Stimulated activated CD4-positive, alpha-beta T cell treated with anti-CD3 and anti-CD28 coated beads, Interleukin-12 subunit alpha, Interleukin-12 subunit beta, amount 100 ng/mL, for 48 hours (primary cell): Measurements from ENCODE around the gene LCMT1.
"Not testable (repeated sequence)": the region's sequence is repeated elsewhere in the genome, so short reads cannot be mapped to it uniquely, and the experiment has no call there.

Source experiments
- DNase-seq, 3 donors: peaks; one replicate each; pipeline ENCODE4 v3.0.0-alpha.2; 2020; ENCODE audit warnings: low read depth in 2 of 3, low spot score in 1 of 3

LCMT1 gene

DNA sequence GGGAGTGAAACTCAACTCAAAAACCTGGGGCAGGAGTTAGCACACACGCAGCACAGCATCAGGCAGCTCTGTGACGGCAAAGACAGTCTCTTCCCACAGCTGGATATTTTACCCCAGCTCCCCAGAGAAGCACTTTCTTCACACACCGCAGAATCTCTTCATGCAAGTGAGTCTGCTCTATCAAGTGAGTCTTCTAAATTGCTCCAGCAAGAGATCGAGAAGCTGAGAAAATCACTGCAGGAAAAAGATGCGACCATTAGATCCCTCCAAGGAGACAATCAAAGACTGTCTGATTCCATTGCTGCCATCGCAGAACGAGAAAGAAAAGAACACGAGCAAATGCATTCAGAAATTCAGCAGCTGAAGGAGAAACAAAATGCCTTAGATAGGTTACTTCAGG, 16.9 kb upstream of the LCMT1 start:
- no peak for DNase-seq

DNA sequence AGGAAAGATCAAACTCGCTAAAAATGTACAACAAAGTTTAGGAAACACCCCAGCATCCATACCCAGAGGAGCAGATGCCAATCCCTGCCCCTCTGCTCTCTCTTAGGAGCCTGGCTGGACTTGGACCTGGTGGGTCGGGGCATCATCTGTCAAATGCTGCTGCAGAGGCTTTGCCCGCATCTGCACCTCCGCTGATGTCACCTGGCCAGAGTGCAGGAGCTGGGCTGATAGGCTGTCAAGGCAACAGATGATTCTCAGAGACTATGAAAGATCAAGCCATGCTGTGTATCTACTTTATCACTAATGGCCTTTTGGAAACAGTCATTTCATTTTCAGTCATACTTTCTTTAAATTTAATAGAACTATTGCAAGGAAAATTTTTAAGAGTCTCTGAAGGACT, 15.9 kb upstream of the LCMT1 start:
- no peak for DNase-seq

DNA sequence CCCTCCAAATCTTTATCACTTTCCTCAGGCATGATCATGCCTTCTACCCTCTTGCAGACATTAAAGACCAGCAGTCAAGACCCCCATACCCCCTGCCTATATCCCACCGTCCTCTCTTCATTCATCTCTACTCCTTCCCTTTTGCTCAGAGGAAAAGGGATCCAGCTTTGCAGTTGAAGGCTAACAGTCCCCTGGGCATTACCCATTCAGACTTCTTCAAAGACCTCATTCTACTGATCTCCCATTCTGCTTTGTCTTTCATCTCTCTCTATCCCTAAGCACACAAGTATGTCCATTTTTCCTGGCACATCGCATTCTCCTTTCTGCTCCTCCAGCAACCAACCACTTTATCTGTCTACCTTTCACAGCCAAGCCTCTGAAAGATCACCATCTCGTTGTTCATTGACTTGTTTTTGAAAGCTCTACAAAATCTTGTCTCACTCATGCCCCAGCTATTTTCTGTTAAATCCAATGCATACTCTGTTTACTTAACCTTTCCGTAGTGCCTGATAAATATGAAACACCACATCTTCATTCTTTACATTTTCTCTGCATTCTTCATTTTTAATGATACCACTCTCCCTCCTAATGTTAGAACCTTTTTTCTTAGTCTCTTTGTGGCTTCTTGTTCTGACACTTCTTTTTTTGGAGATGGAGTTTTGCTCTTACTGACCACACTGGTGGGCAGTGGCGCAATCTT, 14.1 kb upstream of the LCMT1 start:
- DNase-seq = no peak

DNA sequence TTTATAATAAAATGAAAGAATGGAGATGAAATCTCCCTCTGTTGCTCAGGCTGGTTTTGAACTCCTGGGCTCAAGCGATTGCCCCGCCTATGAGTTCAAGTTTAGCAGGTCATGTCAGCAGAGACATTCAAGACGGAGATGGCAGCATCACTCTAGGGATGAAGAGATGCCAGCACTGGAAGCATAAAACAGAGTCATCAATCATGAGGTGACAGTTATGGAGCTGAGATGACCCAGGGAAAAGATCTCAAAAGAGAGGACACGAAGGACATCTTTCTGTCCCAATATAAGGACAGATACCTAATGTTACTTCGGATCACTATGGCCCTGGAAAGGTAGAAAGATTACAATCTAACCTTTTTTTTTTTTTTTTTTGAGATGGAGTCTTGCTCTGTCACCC, 11.0 kb upstream of the LCMT1 start:
- no peak for DNase-seq

DNA sequence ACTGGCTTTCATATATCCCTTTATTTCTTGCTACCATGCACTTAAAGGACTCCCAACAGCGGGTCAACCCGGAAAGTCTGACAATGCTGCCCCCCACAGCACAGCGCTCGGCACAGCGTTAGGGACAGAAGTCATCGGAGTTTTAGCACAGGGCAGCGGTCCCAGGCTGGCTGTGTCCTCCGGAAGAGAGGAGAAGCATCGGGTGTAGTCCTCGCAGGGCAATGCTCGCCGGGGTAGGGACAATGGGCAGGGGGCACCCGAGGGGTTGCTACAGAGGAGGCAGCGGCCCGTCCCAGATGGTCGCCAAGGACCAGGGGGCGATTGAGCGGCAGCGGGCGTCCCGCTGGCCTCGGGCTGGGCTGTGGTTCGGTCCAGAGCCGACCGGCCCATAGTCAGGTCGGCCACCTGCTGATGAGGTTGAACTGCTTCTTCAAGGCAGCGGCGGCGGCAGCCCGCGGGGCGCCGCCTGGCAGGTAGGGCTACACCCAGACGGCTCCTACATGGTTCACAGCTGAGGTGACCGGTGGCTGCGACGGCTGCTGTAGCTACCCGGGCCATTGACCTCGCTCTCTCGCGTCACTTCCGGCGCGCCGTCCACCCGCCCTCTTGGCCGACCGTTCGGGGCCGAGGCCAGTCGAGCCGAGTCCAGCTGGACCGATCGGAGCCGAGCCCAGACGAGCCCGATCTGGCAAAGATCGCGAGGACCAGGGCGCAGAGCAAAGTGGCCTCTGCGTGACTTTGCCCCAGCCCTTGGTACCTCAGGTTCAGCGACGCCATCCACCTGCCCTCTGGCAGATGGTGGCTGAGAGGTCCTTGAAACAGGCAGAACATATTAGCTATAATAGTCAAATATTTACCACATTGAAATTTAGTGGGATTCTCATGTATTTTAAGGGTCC, 4.7 kb upstream of the LCMT1 start:
- peak; percentile 75 to 81 (median 80) for DNase-seq

DNA sequence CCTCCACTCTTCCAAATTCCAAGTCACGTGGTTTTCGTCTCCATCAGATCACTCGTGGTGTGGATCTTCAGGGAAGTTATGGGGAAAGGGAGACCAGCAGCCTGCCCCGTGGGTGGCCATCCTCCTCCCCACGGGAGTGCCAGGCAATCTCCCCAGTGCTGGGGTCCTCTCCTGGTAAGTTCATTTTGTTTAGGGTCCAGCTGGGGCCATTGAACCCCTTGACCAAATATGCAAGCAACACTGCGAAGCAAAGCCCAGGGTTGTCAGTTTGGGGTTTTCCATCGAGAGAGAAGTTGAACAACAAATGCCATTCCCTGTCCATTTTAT, 4.1 kb upstream of the LCMT1 start:
- DNase-seq = no peak

DNA sequence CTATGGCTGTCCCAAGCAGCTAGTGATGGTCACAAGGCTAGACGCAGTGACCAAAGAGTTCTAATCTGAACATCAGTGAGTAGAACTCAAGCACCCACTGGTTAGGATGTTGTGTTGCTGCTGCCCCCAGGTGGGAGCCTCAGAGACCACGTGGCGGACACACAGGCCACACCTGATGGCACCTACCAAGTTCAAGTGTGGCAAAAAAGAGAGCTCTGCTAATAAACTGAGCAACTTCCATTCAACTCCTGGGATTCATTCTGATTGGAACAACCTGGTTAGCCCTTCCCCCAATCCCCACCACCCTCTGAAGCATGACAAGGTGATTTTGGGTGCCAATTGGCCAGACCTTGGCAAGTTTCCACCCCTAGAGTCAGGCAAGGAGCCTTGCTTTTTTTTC, 3.5 kb upstream of the LCMT1 start:
- peak in 1 of 3 donors; percentile 17 for DNase-seq

DNA sequence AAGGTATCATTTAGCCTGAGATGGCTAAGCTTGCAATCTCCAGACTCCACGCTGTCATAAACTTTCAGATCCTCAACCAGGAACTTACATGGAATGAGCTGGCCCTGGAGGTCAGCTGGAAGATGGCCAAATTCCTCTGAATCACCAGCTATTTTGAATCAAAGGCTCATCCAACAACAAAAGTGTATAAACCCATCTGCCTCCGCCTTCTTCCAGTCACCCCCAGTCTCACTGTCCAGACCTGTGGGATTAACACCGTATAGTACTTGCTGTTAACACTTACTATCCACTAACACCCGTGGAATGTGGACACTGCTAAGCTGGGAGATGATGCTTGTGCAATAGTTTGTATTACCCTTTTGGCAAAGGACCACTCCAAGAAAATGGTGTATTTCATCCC, 1.9 kb upstream of the LCMT1 start:
- DNase-seq = no peak

DNA sequence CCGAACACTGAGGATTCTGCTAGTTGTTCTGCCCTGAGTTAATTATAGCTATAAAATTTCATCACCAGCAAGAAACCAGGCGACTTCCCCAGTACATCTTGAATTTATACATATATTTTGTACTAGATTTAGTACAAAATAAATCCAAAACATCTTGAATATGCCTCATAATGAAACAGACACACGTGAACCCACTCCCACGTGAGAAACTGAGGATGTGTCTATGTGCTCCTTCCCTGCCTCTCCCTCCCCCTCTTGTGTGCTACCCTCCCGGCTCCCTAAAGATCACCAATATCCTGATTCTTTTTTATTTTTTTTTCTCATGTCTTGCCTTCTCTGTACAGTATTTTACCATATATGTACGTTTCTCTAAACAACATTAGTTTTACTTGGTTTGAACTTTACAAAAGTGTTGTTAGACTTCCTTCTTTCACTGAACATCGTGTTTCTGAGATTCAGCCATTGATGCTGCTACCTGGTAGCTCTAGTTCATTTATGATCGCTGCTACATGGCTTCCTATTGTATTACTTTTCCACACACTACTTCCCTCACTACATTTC, 1.1 kb upstream of the LCMT1 start:
- peak; percentile 31 to 43 (median 39) for DNase-seq

DNA sequence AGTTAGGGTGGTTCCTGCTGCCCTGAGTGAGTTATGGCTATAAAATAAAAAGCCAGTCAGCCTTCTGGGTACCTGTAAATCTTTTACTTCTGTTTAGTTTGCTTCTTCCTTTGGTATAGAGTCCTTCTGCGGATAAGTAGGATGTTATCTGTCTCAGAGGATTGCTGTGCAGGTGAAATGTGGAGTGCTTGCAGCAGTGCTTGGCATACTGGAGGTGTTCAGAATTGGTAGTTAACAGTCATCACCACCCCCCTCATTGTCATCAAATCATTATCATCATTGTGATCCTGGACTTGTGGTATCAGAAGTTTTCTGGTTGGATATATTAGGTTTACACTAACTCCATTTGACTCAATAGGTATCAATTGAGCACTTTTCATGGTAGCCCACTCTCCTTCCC, 2.6 kb downstream of the LCMT1 start:
- no peak for DNase-seq

DNA sequence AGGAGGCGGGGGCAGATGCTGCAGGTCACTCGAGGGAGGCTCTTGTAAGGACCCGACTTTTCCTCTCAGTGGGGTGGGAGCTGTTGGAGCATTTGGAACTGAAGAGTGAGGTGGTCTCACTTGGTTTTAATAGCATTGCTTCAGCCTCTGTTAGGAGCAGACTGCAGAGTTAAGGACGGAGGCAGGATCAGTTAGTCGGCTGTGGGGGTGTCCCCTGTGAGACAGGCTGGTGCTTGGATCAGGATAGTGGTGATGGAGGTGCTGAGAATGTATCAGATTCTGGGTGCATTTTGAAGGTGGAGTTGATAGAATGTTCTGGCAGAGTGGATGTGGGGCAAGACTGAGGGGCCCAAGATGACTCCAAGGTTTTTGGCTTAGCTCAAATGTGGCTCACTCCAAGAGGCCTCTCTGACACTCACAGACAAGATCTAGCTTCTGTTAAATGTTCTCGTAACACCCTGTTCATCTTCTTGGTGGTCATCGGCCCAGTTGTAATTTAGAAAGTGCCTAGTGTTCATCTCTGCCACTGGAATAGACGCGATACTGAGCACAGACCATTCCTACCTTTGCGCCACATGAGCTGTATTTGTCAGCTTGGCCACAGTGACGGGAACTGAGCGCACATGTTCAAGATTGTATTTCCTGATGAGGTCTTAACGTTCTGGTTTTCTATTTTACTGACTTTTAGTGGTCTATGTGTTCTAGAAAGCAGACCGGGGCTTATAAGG, 7.5 kb downstream of the LCMT1 start:
- no peak for DNase-seq

DNA sequence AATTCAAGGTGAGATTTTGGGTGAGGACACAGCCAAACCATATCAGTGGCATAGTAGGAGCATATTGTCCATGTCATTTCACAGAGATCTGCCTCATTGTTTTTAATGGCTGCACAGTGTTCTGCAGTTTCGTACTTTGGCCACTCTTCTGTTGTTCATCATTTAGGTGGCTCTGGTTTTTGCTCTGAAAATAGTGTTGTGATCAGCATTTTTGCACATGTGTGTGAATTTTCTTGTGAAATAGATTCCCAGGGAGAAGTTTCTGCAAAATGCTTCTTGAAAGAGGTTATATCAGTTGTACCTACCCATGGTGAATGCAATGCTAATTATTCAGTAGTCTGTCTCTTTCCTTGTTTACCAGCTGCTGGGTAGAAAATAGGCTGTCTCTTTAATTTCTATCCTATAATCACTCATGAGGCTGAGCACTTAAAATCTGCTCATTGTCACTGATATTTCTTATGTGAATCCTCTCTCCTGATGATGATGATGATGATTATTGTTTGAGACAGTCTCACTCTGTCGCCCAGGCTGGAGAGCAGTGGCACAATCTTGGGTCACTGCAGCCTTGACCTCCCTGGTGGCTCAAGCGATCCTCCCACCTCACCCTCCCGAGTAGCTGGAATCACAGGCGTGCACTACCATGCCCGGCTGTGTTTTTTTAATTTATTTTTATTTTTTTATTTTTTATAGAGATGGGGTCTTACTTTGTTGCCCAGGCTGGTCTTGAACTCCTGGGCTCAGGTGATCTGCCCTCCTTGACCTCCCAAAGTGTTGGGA, 10.5 kb downstream of the LCMT1 start:
- DNase-seq = no peak

DNA sequence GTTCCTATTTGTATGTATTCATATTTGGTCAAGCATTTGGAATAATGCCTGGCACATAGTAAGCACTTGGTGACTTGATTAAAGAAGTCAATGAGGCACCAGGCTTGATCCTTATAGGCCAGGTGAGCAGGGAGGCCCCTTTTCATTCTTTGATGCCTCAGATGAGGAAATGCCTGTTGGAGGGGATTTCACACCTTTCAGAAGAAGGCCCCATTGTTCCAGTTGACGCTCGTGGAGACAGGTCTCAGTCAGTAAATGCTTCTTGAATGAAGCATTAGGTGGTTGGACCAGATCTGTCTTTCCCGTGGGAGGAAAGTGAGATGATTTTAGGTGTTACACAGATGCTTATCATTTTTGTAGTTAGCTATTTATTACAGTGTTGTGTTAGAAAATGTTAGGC, 13.0 kb downstream of the LCMT1 start:
- DNase-seq = no peak

DNA sequence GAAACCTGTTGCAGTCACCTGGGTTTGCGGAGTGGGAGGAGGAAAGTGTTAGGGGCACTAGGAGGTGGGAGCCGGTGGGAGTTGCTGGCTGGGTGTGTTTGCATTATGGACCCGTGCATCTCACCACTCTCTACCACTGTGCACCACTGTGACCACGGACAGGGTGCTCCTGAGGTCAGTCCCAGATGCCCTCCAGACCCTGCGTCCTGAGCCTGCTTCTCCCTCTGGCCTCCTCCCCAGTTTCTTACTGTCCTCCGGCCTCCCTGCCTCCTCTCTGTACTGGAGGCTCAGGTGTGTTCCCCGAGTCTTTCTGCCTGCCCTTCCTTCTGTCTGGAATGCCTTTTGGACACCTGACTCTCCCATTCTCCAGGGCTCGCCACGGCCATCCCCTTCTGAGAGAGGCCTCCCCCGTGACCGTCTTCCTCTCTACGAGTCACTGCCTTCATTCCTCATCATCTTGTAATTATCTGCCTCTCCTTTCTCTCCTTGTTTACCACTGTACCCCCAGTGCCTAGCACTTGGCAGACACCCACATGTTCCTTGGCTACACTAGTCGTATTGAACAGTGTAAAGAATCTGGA, 14.6 kb downstream of the LCMT1 start:
- not testable (repeated sequence) for DNase-seq

DNA sequence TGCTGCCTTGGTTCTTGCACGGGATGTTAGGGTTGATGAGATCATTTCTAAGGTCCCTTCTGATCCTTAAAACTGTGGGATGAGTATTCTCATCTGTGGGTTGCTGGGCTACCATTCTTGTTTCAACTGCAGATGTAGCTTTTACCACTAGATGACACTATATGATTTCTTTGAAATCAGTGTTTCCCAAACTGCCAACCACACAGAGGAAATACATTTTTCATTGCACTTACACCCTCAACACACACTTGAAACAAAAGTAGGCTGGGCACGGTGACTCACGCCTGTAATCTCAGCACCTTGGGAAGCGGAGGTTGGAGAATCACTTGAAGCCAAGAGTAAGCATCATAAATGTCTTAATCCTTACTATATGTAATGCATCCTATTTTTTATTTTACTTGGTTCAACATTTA, 15.3 kb downstream of the LCMT1 start:
- peak; percentile 23 to 38 (median 35) for DNase-seq

DNA sequence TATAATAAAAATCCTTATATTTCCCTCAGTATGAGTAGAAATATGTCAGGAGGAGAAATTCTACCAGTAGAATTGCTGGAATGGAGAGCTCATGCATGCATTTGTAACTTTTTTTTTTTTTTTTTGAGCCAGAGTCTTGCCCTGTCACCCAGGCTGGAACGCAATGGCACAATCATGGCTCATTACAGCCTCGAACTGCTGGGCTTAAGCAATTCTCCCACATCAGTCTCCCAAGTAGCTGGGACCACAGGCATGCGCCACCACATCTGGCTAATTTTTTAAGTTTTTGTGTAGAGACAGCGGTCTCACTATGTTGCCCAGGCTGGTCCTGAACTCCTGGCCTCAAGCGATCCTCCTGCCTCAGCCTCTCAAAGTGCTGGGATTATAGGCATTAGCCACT, 21.2 kb downstream of the LCMT1 start:
- DNase-seq = not testable (repeated sequence)

DNA sequence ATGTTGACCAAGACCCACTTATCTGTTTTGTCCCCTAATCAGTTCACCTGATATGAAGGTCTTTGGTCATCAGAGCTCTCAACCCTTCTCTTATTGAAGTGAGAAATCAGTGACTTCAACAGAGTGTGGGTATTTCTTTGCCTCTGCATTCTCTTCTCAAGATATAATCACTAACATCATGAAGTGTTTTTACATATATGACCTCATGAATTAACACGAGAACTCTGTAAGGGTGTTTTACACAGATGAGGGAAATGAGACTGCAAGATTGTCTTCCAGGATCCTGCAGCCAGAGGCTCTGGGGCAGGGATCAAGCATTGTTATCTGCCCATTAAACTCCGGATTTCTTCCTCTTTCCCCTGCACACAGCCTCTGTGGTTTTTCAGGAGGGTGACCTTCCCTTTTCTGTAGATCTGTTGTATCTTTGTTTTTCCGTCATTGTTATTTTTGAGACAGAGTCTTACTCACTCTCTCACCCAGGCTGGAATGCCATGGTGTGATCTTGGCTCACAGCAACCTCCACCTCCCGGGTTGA, 22.7 kb downstream of the LCMT1 start:
- no peak for DNase-seq

DNA sequence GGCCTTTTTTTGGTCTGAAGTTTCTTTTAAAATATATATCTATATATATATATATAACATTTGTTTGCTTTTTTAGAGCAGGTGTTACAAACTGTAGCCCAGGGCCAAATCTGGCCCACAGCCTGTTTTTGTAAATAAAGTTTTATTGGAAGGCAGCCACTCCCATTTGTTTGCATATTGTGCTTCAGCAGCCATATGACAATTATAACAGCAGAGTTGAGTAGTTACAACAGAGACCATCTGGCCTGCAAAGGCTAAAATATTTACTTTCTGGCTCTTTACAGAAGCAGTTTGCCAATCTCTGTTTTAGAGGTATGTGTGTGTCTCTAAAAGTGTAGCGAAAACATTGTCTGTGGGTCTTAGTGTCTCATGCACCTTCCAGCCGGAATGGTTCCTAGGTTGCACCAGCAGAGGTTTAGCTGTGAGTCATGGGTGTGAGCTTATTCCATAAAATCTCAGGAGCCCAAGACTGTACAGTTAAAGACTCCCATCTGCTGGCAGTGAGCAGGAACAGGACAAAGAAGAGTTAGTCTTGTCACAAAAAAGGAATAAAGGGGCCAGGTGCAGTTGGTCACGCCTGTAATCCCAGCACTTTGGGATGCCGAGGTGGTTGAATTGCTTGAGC, 23.8 kb downstream of the LCMT1 start:
- DNase-seq = no peak

DNA sequence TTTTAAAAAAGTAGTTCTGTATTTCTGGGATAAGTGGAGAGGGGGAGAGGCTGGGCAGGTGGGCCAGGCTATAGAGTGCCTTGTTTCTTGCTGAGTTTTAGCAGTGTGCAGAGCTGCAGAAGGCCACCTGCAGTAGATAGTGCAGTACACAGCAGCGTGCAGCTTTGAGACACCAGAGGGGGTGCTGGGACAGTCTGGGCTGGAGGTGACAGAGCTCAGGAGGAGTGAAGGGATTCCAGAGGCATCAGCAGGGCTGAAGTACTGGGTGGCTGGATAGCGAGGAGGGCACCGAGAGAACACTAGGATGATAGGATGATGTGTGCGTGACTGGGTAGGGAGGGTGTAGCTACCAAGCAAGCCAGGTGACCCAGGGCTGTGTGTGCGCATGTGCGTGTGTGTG, 26.6 kb downstream of the LCMT1 start:
- no peak for DNase-seq

DNA sequence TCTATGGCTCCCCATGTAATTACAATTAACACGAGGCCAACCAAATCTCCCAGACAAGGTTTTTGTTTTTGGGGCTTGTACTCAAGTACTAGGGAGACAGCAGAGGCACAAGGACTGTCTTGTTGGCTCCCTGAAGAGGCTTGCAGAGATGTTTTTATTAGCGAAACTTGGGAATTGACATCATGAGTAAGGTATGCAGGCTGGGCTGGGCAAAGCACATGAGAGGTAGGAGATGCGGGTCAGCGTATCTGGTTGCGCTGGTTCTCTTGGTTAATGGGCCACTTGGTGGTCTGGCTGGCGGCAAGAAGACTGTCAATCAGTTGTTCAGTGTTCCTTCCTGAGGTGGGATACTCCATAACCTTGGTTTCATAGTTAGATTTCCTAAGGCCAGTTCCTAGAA, 28.9 kb downstream of the LCMT1 start:
- no peak for DNase-seq
